GM12874 (cell line): ENCODE measurements around the gene EHD1.

Source experiments
- TF ChIP-seq, protein P1 (sequence below): IDR thresholded peaks from 2 replicates; pipeline ENCODE4 v1.5.1; 2011; ENCODE audit warnings: low read depth, mild to moderate bottlenecking, control low read depth, low read length, moderate library complexity; ENCODE audit not compliant: insufficient read depth

The EHD1 gene

DNA sequence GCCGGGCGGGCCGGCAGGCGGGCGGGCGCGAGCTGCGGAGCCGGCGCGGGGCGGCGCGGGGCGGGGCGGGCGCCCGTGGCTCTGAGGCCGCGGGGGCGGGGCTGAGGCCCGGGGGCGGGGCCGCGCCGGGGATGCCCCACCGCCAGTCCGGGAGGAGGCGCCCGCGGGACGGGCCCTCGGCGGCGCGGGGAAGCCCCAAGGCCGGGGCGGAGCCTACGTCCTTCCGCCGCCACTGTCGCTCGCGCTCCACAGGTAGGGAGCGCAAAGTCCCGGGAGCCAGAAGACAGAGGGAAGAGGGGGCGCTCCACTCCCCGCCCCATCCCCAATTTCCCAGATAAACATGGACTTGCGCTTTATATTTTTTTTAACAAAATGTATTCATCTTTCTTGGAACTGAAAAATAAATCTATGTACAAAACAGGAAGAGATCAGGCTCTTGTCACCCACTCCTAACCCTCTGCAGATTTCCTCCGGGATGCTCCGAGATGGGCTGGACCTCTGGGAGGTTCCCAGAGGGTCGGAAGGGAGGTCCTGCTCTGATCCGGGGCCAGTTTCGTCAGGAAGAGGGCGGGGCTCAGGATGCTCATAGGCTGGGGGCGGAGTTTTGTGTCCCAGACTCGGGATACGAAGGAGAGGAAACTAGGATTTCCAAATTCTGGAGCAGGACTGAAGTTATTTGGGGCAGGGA lies 75.1 kb downstream of the EHD1 start, which contains the start of gene MAP4K2:
MAP4K2 (minus strand) TSS at position 57 of the 688 bp plus-strand sequence. CDS start 65 bp downstream, outside the sequence.
- TF ChIP-seq, protein P1, sequence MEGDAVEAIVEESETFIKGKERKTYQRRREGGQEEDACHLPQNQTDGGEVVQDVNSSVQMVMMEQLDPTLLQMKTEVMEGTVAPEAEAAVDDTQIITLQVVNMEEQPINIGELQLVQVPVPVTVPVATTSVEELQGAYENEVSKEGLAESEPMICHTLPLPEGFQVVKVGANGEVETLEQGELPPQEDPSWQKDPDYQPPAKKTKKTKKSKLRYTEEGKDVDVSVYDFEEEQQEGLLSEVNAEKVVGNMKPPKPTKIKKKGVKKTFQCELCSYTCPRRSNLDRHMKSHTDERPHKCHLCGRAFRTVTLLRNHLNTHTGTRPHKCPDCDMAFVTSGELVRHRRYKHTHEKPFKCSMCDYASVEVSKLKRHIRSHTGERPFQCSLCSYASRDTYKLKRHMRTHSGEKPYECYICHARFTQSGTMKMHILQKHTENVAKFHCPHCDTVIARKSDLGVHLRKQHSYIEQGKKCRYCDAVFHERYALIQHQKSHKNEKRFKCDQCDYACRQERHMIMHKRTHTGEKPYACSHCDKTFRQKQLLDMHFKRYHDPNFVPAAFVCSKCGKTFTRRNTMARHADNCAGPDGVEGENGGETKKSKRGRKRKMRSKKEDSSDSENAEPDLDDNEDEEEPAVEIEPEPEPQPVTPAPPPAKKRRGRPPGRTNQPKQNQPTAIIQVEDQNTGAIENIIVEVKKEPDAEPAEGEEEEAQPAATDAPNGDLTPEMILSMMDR, result peak; percentile 33

DNA sequence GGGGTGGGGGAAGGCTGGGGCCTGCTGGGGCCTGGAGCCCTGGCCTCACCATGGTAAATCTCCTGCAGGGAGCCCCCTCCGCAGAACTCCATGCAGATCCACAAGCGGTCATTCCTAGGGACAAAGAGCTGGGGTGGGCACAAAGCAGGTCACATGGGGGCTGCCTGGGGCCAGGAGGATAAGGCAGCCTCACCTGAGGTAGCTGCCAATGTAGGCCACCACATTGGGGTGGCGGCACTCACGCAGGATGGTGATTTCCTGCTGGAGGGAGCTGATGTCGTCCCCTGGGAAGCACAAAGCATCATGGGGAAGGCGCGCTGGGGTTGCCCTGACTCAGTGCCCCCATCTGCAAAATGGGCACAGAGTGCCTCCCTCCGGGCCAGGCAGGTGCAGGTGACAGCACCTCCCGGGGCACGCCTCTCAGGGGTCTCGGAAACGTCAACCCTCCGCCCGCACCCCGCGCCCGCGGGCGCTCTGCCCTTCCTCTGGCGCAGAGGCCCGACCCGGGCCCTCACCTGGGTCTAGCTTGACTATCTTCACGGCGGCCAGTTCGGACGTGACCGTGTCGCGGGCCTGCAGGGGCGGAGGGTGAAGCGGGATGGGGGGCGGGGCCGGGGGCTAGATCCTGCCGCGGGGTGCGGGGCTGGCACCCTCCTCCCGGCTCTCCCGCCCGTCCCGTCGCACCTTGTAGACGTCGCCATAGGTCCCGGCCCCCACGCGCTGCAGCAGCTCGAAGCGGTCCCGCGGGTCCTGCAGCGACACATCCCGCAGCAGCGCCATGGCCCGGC lies 75.9 kb downstream of the EHD1 start:
- TF ChIP-seq, protein P1, result no peak
